ENCODE results near the gene CHST13. TPM values are rescaled to one million over a fixed set of nuclear protein-coding genes. Genes with fewer than 3 reads are reported as not detected.
"Not testable (repeated sequence)": the region's sequence is repeated elsewhere in the genome, so short reads cannot be mapped to it uniquely, and the experiment has no call there.

CHST13 gene
- total RNA-seq, 1 experiment from 2014 or later: not detected

DNA sequence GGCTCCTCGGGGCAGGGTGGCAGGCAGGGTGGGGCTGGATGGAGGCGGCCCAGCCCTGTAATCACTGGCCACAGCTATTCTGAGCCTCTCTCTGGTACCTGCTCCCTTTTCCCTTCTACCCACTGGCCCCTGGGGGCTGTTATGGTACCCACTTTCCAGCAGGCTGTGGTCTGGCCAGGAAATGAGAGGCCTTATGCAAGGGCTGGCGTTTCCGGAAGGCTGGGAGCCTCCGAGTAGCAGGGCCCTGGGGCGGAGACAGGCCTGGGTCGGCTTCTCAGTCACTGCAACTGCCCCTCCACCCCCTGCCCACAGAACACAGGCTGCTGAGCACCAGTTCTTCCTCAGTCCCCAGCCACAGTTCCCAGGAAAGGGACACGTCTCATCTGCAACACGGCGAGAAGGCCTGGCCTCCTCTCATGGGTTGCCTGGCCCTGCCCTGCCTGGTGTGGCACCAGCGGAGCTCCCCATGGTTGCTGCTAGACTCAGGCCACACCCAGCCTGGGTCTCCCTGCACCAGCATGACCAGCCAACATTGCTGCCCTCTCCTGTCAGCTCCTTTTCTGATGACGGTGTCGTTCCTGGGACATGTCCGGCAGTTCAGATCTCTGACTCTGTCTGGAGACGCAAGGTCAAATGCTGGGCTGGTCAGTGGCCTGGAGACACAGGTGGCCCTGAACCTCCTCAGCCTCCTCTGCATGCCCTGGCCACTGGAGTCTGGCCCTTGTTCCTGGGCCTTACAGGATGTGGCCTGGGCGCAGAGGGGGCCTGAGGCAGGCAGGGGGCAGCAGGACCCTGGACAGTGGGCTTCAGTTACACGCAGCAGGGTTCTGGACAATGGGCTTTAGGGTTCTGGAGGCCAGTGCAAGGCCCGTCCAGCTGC is 6.5 kb downstream of the CHST13 start:
- H4K20me1 ChIP-seq (ENCODE audit: low read length): no peaks in the 10 kb centered on the region

DNA sequence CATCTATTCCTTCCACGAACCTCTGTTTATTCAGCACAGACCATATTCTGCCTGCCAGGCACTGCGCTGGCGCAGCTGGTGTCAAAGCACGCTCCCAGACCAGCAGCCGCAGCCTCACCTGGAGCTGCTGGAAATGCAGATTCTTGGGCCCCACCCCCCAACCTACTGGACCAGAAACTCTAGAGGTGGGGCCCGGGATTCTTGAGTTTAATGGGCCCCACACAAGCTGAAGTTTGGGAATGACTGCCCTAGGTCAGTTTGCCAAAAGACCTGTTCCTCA is 7.0 kb downstream of the CHST13 start:
- Histone ChIP-seq H3K4me3 (ENCODE audit: low read length) (no peak overlapping the region), H3K9ac (ENCODE audit: low read length) (no peak overlapping the region), H3F3A (ENCODE audit: low read length, unreplicated experiment) (no peaks in the 10 kb centered on the region), H3K9me2 (replicated peaks; ENCODE audit: low read length) (no peaks in the 10 kb centered on the region), H3K4me1 (ENCODE audit: insufficient read depth, low read length) (no peaks in the 10 kb centered on the region), H3K27ac (ENCODE audit: low read length) (no peak overlapping the region), H3K4me2 (ENCODE audit: low read length) (no peak overlapping the region), H3K79me2 (ENCODE audit: low read length) (no peaks in the 10 kb centered on the region), H3K27me3 (ENCODE audit: low read length) (peaks cover 49% of the 10 kb centered on the region), H3K36me3 (ENCODE audit: low read depth, low read length) (no peaks in the 10 kb centered on the region), H3K9me3 (ENCODE audit: low read length) (no peaks in the 10 kb centered on the region), H4K20me1 (ENCODE audit: low read length) (no peaks in the 10 kb centered on the region), H2AFZ (ENCODE audit: low read length) (no peak overlapping the region)
- TF ChIP-seq, protein P1, sequence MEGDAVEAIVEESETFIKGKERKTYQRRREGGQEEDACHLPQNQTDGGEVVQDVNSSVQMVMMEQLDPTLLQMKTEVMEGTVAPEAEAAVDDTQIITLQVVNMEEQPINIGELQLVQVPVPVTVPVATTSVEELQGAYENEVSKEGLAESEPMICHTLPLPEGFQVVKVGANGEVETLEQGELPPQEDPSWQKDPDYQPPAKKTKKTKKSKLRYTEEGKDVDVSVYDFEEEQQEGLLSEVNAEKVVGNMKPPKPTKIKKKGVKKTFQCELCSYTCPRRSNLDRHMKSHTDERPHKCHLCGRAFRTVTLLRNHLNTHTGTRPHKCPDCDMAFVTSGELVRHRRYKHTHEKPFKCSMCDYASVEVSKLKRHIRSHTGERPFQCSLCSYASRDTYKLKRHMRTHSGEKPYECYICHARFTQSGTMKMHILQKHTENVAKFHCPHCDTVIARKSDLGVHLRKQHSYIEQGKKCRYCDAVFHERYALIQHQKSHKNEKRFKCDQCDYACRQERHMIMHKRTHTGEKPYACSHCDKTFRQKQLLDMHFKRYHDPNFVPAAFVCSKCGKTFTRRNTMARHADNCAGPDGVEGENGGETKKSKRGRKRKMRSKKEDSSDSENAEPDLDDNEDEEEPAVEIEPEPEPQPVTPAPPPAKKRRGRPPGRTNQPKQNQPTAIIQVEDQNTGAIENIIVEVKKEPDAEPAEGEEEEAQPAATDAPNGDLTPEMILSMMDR (conservative IDR thresholded peaks at IDR 0.05; ENCODE audit: low read depth, low read length): no peak
- BruUV-seq (replicated peaks): no TSS peak
- ChIA-PET CTCF (no interaction called here), POLR2A (ENCODE audit: unreplicated experiment) (no interaction called here)
- intact Hi-C loops (cut with micrococcal nuclease): no loop called here
- no peak for ATAC-seq
- DNase-seq: no peak

More for the DNA sequence above, 6.5 kb downstream of the CHST13 start:
- CTCF ChIA-PET: no interaction called here
- BruUV-seq (replicated peaks): no TSS peak
- ATAC-seq (no peak), DNase-seq (no peak)
- no peak overlapping the region for H3K27ac ChIP-seq (ENCODE audit: low read length)
- intact Hi-C loops (cut with micrococcal nuclease): no loop called here
- H3K4me3 ChIP-seq (ENCODE audit: low read length): no peak overlapping the region
- H3K27me3 ChIP-seq (ENCODE audit: low read length): peaks cover 43% of the 10 kb centered on the region
- no peaks in the 10 kb centered on the region for H3K36me3 ChIP-seq (ENCODE audit: low read depth, low read length)
- H3K9me2 ChIP-seq (replicated peaks; ENCODE audit: low read length): no peaks in the 10 kb centered on the region
- no peaks in the 10 kb centered on the region for H3F3A ChIP-seq (ENCODE audit: low read length, unreplicated experiment)
- no peaks in the 10 kb centered on the region for H3K79me2 ChIP-seq (ENCODE audit: low read length)
- no peak overlapping the region for H3K4me2 ChIP-seq (ENCODE audit: low read length)
- H2AFZ ChIP-seq (ENCODE audit: low read length): no peak overlapping the region
- H3K9me3 ChIP-seq (ENCODE audit: low read length): no peaks in the 10 kb centered on the region
- no peaks in the 10 kb centered on the region for H3K4me1 ChIP-seq (ENCODE audit: insufficient read depth, low read length)
- H3K9ac ChIP-seq (ENCODE audit: low read length): no peak overlapping the region
- TF ChIP-seq, protein P1 (conservative IDR thresholded peaks at IDR 0.05; ENCODE audit: low read depth, low read length): no peak
- POLR2A ChIA-PET (ENCODE audit: unreplicated experiment): no interaction called here

DNA sequence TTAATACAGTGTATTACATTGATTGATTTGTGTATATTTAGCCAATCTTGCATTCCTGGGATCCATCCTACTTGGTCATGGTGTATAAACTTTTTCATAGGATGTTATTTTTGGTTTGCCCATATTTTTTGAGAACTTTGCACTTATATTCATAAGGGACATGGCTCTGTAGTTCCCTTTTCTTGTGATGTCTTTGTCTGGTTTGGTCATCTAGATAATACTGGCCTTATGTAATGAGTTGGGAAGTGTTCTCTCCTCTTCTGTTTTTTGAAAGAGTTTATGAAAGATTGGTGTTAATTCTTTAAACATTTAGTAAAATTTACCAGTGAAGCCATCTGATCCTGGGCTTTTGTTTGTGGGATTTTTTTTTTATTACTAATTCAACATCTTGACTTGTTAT is 9.6 kb downstream of the CHST13 start:
- no TSS peak for BruUV-seq (replicated peaks)
- Histone ChIP-seq H3K4me3 (ENCODE audit: low read length) (no peak overlapping the region), H3K4me1 (ENCODE audit: insufficient read depth, low read length) (no peaks in the 10 kb centered on the region), H3K9me3 (ENCODE audit: low read length) (no peaks in the 10 kb centered on the region), H2AFZ (ENCODE audit: low read length) (no peak overlapping the region), H3F3A (ENCODE audit: low read length, unreplicated experiment) (no peaks in the 10 kb centered on the region), H4K20me1 (ENCODE audit: low read length) (no peaks in the 10 kb centered on the region), H3K27me3 (ENCODE audit: low read length) (peaks cover 53% of the 10 kb centered on the region), H3K36me3 (ENCODE audit: low read depth, low read length) (no peaks in the 10 kb centered on the region), H3K27ac (ENCODE audit: low read length) (no peak overlapping the region), H3K79me2 (ENCODE audit: low read length) (no peaks in the 10 kb centered on the region), H3K4me2 (ENCODE audit: low read length) (no peak overlapping the region), H3K9me2 (replicated peaks; ENCODE audit: low read length) (no peaks in the 10 kb centered on the region), H3K9ac (ENCODE audit: low read length) (no peak overlapping the region)
- POLR2A ChIA-PET (ENCODE audit: unreplicated experiment): no interaction called here
- ATAC-seq (no peak), DNase-seq (no peak)
- CTCF ChIA-PET: no interaction called here
- no peak for TF ChIP-seq EZH2phosphoT487 (IDR thresholded peaks at IDR 0.05; ENCODE audit: borderline replicate concordance, low read length)
- no peak for TF ChIP-seq EZH2 (IDR thresholded peaks at IDR 0.05; ENCODE audit: low read length, unreplicated experiment)
- TF ChIP-seq, protein P1 (conservative IDR thresholded peaks at IDR 0.05; ENCODE audit: low read depth, low read length): no peak
- intact Hi-C loops (cut with micrococcal nuclease): no loop called here

DNA sequence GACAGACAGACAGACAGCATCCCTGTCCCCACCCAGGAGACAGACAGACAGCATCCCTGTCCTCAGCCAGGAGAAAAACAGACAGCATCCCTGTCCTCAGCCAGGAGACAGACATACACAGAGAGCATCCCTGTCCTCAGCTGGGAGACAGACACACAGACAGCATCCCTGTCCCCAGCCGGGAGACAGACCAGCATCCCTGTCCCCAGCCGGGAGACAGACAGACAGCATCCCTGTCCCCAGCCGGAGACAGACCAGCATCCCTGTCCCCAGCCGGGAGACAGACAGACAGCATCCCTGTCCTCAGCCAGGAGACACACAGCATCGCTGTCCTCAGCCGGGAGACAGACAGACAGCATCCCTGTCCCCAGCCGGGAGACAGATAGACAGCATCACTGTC is 10.8 kb downstream of the CHST13 start:
- H3F3A ChIP-seq (ENCODE audit: low read length, unreplicated experiment); H3K36me3 ChIP-seq (ENCODE audit: low read depth, low read length); H3K4me1 ChIP-seq (ENCODE audit: insufficient read depth, low read length); DNase-seq; H3K9me2 ChIP-seq (replicated peaks; ENCODE audit: low read length); BruUV-seq (replicated peaks); H3K9me3 ChIP-seq (ENCODE audit: low read length); CTCF ChIA-PET; H2AFZ ChIP-seq (ENCODE audit: low read length); H3K79me2 ChIP-seq (ENCODE audit: low read length); H3K27ac ChIP-seq (ENCODE audit: low read length); ATAC-seq; H3K9ac ChIP-seq (ENCODE audit: low read length); POLR2A ChIA-PET (ENCODE audit: unreplicated experiment); H4K20me1 ChIP-seq (ENCODE audit: low read length); H3K4me2 ChIP-seq (ENCODE audit: low read length); H3K4me3 ChIP-seq (ENCODE audit: low read length); intact Hi-C loops (cut with micrococcal nuclease): not testable (repeated sequence)
- peaks cover 53% of the 10 kb centered on the region for H3K27me3 ChIP-seq (ENCODE audit: low read length)
